Muscle of arm (tissue), 12 donors: Measurements from ENCODE around the gene DKKL1. TPM values are rescaled to one million over a fixed set of nuclear protein-coding genes. Genes with fewer than 3 reads are reported as not detected.

ENCODE experiments used
- DNase-seq: peaks from one replicate; pipeline ENCODE4 v3.0.0-alpha.2; 2013
- polyA plus RNA-seq, 12 donors: library from polyadenylated mRNA; unstranded; fragments of 120-200 nt; gene quantifications; one replicate each; pipeline ENCODE4 v1.2.1, GENCODE V29; 2013; ENCODE audit not compliant: insufficient read length in 12 of 12

The DKKL1 gene
- polyA plus RNA-seq, 12 donors: 0.89 to 3.6 (median 1.6) TPM; not detected in 2

- DNase-seq: no peak
These were observed 32.1 kb downstream of the DKKL1 start for GRCh38 chr19:49395581-49396407.

- DNase-seq: no peak
These were observed 33.2 kb downstream of the DKKL1 start for GRCh38 chr19:49396738-49397505.

- DNase-seq: no peak
These were observed 34.4 kb downstream of the DKKL1 start for GRCh38 chr19:49398001-49398615.

GRCh38 chr19:49398931-49399330 is 35.3 kb downstream of the DKKL1 start:
- no peak for DNase-seq

- DNase-seq: no peak
These were observed 36.4 kb downstream of the DKKL1 start for GRCh38 chr19:49400029-49400428.

GRCh38 chr19:49403404-49404187 is 39.9 kb downstream of the DKKL1 start:
- no peak for DNase-seq

GRCh38 chr19:49407079-49407478 is 43.4 kb downstream of the DKKL1 start:
- DNase-seq: no peak

- no peak for DNase-seq
These were observed 43.9 kb downstream of the DKKL1 start for GRCh38 chr19:49407482-49408015.

GRCh38 chr19:49408816-49409440 is 45.3 kb downstream of the DKKL1 start:
- no peak for DNase-seq

GRCh38 chr19:49409441-49410029 is 45.9 kb downstream of the DKKL1 start:
- DNase-seq: no peak

- no peak for DNase-seq
These were observed 48.1 kb downstream of the DKKL1 start for GRCh38 chr19:49411681-49412326.

GRCh38 chr19:49413348-49413747 is 49.7 kb downstream of the DKKL1 start:
- DNase-seq: peak; percentile 40

- DNase-seq: no peak
These were observed 50.6 kb downstream of the DKKL1 start for GRCh38 chr19:49414256-49414655.

GRCh38 chr19:49415102-49415809 is 51.6 kb downstream of the DKKL1 start:
- DNase-seq: no peak

- DNase-seq: no peak
These were observed 52.1 kb downstream of the DKKL1 start for GRCh38 chr19:49415810-49416200.

GRCh38 chr19:49417088-49417487 is 53.4 kb downstream of the DKKL1 start:
- no peak for DNase-seq

- DNase-seq: no peak
These were observed 54.8 kb downstream of the DKKL1 start for GRCh38 chr19:49418511-49418910.

- no peak for DNase-seq
These were observed 55.5 kb downstream of the DKKL1 start for GRCh38 chr19:49419173-49419572.

- no peak for DNase-seq
These were observed 56.5 kb downstream of the DKKL1 start for GRCh38 chr19:49420227-49420626.
